ENCODE data around the gene DCST1.
"Not testable (repeated sequence)": the region's sequence is repeated elsewhere in the genome, so short reads cannot be mapped to it uniquely, and the experiment has no call there.

DCST1 gene

GRCh38 chr1:155033524-155033923 lies at the start of gene DCST1, which contains the start of gene DCST2:
Gene DCST1 (plus strand): TSS chr1:155033824. CDS start chr1:155034037, 213 bp downstream.
Gene DCST2 (minus strand): TSS chr1:155033781. CDS start chr1:155033701, 80 bp downstream.
- no peak for DNase-seq (ENCODE audit: low spot score)

- DNase-seq (ENCODE audit: low spot score), result not testable (repeated sequence)
Measured at GRCh38 chr1:154986736-154987135, 46.9 kb upstream of the DCST1 start.

DNA sequence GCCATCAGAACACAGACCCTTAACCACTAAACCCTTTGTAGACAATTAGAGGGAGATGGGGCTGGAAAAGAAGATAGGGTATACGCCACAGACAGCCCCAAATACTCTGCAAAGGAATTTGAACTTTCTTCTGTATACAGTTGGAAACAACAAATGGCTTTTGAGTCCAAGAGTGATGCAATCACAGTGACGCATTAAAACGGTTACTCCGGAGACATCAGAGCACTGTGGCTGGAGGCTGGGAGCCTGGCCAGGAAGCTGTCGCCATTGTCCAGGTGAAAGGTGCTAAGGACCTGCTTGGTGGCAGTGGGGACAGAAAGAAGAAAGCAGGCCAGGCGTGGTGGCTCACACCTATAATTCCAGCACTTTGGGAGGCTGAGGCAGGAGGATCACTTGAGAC lies 46.3 kb upstream of the DCST1 start:
- no peak for DNase-seq (ENCODE audit: low spot score)

DNA sequence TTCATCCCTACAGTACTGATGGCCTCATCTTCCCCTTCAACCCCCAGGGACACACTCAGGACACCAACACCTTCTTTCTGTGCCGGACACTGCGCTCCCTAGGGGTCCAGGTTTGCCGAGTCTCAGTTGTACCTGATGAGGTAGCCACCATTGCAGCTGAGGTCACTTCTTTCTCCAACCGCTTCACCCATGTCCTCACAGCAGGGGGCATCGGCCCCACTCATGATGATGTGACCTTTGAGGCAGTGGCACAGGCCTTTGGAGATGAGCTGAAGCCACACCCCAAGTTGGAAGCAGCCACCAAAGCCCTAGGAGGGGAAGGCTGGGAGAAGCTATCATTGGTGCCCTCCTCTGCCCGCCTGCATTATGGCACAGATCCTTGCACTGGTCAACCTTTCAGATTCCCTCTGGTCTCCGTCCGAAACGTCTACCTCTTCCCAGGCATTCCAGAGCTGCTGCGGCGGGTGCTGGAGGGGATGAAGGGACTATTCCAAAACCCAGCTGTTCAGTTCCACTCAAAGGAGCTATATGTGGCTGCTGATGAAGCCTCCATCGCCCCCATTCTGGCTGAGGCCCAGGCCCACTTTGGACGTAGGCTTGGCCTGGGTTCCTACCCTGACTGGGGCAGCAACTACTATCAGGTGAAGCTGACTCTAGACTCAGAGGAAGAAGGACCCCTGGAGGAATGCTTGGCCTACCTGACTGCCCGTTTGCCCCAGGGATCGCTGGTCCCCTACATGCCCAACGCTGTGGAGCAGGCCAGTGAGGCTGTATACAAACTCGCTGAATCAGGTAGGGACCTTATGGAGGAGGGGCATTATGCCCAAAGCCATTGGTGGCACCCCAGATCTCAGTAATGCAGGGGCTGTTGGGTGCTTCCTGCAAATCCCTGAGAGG lies 45.3 kb upstream of the DCST1 start:
- no peak for DNase-seq (ENCODE audit: low spot score)

DNA sequence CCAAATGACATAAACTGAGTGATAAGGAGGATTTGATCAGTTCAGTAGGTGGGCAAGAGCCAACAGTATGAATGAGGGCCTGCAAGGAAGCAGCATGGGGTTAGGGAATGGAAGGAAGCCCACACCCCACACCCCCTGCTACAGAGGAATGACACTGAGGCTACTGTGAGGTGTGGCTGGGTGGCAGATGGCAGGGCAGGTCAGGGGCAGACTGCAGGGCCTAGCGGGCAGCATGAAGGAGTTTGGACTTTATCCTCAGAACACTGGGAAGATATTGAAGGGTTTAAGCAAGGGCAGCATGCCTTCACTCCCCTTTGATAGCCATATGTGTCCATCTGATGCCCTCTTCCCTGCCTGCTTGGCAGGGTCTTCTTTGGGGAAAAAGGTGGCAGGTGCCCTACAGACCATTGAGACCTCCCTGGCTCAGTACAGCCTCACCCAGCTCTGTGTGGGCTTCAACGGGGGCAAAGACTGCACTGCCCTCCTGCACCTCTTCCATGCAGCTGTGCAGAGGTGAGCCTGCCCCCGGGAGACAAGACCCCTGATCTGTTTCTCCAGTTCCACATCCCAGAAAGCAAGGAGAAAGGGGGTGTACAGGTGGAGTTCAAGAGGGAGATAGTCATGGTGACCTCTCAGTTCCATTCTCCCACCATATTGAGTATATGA lies 44.3 kb upstream of the DCST1 start:
- no peak for DNase-seq (ENCODE audit: low spot score)

GRCh38 chr1:154990276-154990675 lies 43.3 kb upstream of the DCST1 start:
- no peak for DNase-seq (ENCODE audit: low spot score)

- peak; percentile 55 for DNase-seq (ENCODE audit: low spot score)
Measured at GRCh38 chr1:154992721-154993571, 40.7 kb upstream of the DCST1 start.

- no peak for DNase-seq (ENCODE audit: low spot score)
Measured at GRCh38 chr1:154993572-154994268, 39.9 kb upstream of the DCST1 start, which contains the start of gene LENEP. Gene LENEP (plus strand): TSS chr1:154993586. CDS start chr1:154993608, 22 bp downstream.

DNA sequence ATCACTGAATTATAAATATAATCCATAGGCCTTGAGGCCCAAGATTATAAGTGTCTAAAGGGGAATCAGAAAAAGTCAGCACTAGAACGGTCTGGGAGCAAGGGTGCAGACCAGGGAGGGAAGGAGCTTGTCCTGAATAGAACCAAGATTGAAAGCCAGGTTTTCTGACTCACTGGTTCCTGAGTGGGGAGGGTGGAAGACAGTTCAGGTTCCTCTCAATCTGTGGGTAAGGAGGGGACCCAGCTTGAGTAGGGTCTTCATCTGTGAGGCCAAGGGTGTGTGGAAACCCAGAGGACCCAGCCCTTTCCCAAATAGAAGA lies 39.4 kb upstream of the DCST1 start:
- DNase-seq (ENCODE audit: low spot score), result no peak

DNA sequence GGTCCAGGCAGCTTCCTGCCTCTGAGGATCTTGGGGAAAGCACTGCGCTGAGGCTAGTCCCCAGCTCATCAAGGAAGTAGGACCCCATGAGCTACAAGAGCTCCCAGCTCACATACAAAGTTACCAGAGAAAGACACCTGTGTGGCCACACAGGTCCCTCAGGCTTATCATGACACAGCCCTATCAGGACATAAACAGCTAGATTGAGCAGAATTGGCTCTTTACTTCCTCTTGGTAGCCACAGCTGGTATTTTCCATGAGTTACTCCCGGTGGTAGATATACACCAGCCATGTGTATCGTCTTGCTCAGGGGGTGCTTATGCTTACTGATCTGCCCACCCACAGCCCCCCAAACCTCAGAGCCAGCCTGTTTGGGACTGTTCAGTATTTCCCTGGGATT lies 39.0 kb upstream of the DCST1 start:
- DNase-seq (ENCODE audit: low spot score), result no peak

GRCh38 chr1:154995301-154995983 lies 38.2 kb upstream of the DCST1 start:
- peak; percentile 29 for DNase-seq (ENCODE audit: low spot score)

GRCh38 chr1:154996966-154997701 lies 36.5 kb upstream of the DCST1 start:
- DNase-seq (ENCODE audit: low spot score), result no peak

DNA sequence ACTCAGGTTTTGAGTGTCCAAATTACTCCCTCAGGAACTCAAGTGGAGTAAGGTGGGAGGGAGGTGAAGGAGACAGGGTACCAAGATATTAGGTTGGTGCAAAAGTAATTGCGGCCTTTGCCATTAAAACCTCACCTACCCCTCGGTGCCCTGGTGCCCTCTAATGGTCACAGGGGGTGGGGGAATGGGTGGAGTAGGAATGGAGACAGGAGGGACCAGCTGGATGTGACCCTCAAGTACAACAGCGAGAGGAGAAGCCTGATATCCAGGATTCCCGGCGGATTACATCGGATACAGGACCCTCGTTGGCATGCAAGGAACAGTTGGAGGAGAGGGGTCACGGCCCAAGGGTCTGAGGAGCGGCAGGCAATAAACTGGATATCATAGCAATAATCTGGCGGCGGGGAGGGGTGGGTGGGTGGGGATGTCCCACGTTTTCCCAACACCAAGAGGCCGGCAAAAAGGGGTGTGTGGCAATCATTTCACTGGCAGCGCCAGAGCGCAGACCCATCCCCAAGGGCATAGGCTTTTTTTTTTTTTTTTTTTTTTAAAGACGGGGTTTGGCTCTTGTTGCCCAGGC lies 35.3 kb upstream of the DCST1 start:
- DNase-seq (ENCODE audit: low spot score), result no peak

GRCh38 chr1:154998818-154999570 lies 34.6 kb upstream of the DCST1 start:
- peak; percentile 84 for DNase-seq (ENCODE audit: low spot score)

DNA sequence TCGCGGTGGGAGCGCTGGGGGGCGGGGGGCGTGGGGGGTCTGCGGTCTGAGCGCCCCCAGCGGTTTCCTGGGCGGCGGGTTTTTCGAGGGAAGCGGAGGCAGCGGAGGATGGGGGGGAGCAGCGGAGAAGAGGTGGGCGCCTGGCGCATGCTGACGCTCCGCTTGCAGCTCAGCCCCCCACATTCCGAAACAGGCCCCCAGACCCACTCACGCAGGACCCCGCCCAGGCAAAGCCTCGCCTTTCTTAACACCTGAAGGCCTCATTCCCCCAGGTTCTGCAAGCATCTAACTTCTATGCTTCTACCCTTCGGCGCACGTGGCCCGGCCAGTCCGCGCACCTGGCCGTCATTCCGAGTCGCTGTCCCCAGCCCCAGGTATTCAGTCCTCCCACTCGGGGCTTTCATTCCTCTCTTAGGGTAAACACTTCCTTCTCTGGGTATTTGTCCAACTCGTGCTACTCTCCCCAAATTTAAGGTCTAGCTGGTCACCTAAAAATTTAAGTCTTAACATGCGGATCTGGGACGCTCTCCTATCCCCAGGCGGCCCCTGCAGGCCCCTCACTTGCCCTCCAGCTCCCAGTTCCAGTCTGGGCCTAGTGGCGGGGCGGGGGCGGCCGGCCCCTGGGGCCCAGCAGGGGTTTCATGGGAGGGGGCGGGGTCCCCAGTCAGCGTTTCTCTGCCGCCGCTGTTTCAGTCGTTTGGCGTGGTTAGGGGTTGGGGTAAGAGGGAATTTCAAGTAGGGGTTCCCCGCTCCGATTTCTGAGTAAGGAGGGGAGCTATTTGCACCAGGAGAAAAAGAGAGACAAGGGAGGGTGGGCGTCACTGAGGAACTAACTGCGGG lies 33.8 kb upstream of the DCST1 start:
- peak; percentile 72 for DNase-seq (ENCODE audit: low spot score)

DNA sequence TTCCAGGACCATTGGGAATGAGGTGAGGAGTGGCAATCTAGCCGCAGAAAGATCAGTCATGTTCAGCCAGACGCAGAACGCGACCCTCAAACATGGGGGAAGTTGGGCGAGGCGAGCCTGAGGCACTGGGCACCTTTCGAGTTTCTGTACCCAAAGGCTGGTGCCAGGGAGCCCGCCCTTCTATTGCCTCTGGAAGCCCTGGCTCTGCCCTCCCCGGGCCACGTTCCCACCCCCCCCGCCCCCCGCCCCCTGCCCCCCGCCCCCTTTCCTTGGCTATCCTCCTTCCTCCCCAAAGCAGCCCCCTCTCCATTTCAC lies 33.3 kb upstream of the DCST1 start:
- DNase-seq (ENCODE audit: low spot score), result no peak

DNA sequence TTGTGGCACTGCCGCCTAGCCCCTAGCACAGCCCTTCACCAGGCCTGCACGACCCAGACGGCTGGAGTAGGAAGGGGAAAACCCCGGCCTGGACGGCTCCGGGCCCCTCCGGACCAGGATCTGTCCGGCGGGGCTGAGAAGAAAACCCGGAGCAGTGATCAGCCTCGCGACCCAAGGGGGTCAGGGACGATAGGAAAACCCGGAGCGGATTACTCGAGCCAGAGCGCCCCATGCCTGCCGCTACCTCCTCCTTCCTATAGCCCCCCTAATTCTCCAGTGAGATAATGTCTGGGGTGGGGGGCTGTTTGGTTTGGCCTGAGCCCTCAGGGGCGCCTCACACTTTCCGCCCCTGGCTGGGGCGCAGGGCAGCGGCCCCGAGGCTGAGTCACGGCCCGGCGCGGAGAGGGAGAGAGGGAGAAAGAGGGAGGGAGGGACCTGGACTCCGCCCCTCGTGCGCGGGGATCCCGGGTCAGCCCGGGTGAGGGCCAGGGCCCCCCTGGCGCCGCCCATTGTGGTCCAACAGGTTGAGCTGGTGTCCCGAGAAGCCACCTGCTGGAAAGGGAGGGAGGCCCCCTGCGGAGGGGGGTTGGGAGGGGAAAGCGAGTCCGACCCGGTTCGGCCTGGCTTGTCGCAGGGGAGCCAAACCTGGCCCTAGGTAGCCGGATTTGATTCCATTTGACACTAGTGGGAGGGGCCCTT lies 32.7 kb upstream of the DCST1 start:
- DNase-seq (ENCODE audit: low spot score), result peak; percentile 91

DNA sequence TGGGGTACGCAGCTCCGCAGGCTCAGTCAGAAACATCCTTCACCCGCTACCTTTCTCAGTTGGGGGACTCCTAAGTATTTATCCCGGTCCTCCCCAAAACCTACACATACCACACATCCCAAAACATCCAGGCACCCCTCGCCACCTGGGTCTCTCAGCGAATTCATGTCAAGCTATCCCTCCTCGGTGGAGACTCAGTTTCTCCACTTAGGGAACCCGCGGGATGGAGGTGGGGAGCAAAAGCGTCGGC lies 32.3 kb upstream of the DCST1 start:
- DNase-seq (ENCODE audit: low spot score), result no peak

Data from SW480 (cell line).